Activated naive CD4-positive, alpha-beta T cell treated with anti-CD3 and anti-CD28 coated beads for 36 hours (primary cell): ENCODE results near the gene GRID1. TPM values are rescaled to one million over a fixed set of nuclear protein-coding genes. Genes with fewer than 3 reads are reported as not detected.

Experiments
- CTCF ChIA-PET: fragments of 350-600 bp; sonication (Branson Sonifier 250); formaldehyde crosslinking; loops from one replicate; lab custom pipeline; 2021; ENCODE audit warnings: antibody characterized with exemption; lab: Charles Lee
- DNase-seq: peaks from one replicate; pipeline ENCODE4 v3.0.0-alpha.2; 2020
- H3K27ac Mint-ChIP-seq: one replicate; pipeline ENCODE4 v1.8.0; 2021; ENCODE audit warnings: mild to moderate bottlenecking, mixed read lengths
- H3K27me3 Mint-ChIP-seq: one replicate; pipeline ENCODE4 v1.8.0; 2021; ENCODE audit warnings: low read depth, mixed read lengths
- H3K36me3 Mint-ChIP-seq: one replicate; pipeline ENCODE4 v1.8.0; 2021; ENCODE audit warnings: low read depth, mixed read lengths
- H3K4me1 Mint-ChIP-seq: one replicate; pipeline ENCODE4 v1.8.0; 2021; ENCODE audit warnings: low read depth, mixed read lengths
- H3K4me3 Mint-ChIP-seq: one replicate; pipeline ENCODE4 v1.8.0; 2021; ENCODE audit warnings: mild to moderate bottlenecking, moderate library complexity, mixed read lengths
- H3K9me3 Mint-ChIP-seq: one replicate; pipeline ENCODE4 v1.8.0; 2021; ENCODE audit warnings: mixed read lengths
- intact Hi-C: fragments of 100-400 bp; cut with micrococcal nuclease; formaldehyde crosslinking; loops from one replicate; pipeline ENCODE4 v1.15.1; 2023
- total RNA-seq, 2 experiments: library from RNA; stranded (reverse); gene quantifications; one replicate each; pipeline ENCODE4 v1.2.3, GENCODE V29; 2021

The GRID1 gene
- total RNA-seq, 2 experiments from 2014 or later: not detected

GRCh38 chr10:86163522-86164173 is 202.9 kb downstream of the GRID1 start:
- no peak for DNase-seq
- Mint-ChIP-seq H3K36me3 (no peaks in the 10 kb centered on the region), H3K4me3 (no peak overlapping the region), H3K27me3 (no peaks in the 10 kb centered on the region), H3K27ac (no peak overlapping the region), H3K4me1 (no peaks in the 10 kb centered on the region), H3K9me3 (no peaks in the 10 kb centered on the region)
- CTCF ChIA-PET: no interaction called here
- intact Hi-C loops: no loop called here

- Mint-ChIP-seq H3K9me3 (no peaks in the 10 kb centered on the region), H3K27me3 (no peaks in the 10 kb centered on the region), H3K4me1 (no peaks in the 10 kb centered on the region), H3K4me3 (no peak overlapping the region), H3K36me3 (no peaks in the 10 kb centered on the region), H3K27ac (no peak overlapping the region)
- DNase-seq: no peak
- intact Hi-C loops: no loop called here
- CTCF ChIA-PET: no interaction called here
Measured at GRCh38 chr10:86162696-86163400, 203.7 kb downstream of the GRID1 start.

GRCh38 chr10:86162036-86162435 is 204.6 kb downstream of the GRID1 start:
- H3K27me3 Mint-ChIP-seq: no peaks in the 10 kb centered on the region
- no peak overlapping the region for H3K4me3 Mint-ChIP-seq
- no peak overlapping the region for H3K27ac Mint-ChIP-seq
- intact Hi-C loops: no loop called here
- no peaks in the 10 kb centered on the region for H3K4me1 Mint-ChIP-seq
- H3K36me3 Mint-ChIP-seq: no peaks in the 10 kb centered on the region
- CTCF ChIA-PET: no interaction called here
- no peaks in the 10 kb centered on the region for H3K9me3 Mint-ChIP-seq
- DNase-seq: no peak

GRCh38 chr10:86160890-86161585 is 205.6 kb downstream of the GRID1 start:
- DNase-seq: no peak
- CTCF ChIA-PET: interaction anchor here (0.6 kb wide), 1 partner anchor 189 kb away, joined by 5 read pairs; no protein-coding TSS in a partner anchor
- H3K9me3 Mint-ChIP-seq: no peaks in the 10 kb centered on the region
- no peaks in the 10 kb centered on the region for H3K27me3 Mint-ChIP-seq
- no peaks in the 10 kb centered on the region for H3K36me3 Mint-ChIP-seq
- H3K27ac Mint-ChIP-seq: no peak overlapping the region
- H3K4me1 Mint-ChIP-seq: no peaks in the 10 kb centered on the region
- intact Hi-C loops: no loop called here
- H3K4me3 Mint-ChIP-seq: no peak overlapping the region

- CTCF ChIA-PET: no interaction called here
- DNase-seq: no peak
- Mint-ChIP-seq H3K36me3 (no peaks in the 10 kb centered on the region), H3K4me3 (no peak overlapping the region), H3K9me3 (no peaks in the 10 kb centered on the region), H3K27ac (no peak overlapping the region), H3K4me1 (no peaks in the 10 kb centered on the region), H3K27me3 (no peaks in the 10 kb centered on the region)
- intact Hi-C loops: loop anchor here (5.0 kb wide), 1 partner anchor 218 kb away; no protein-coding TSS in a partner anchor
Measured at GRCh38 chr10:86159797-86160196, 206.8 kb downstream of the GRID1 start.

- H3K36me3 Mint-ChIP-seq: no peaks in the 10 kb centered on the region
- H3K27me3 Mint-ChIP-seq: no peaks in the 10 kb centered on the region
- intact Hi-C loops: loop anchor here (5.0 kb wide), 1 partner anchor 222 kb away; no protein-coding TSS in a partner anchor
- no peaks in the 10 kb centered on the region for H3K9me3 Mint-ChIP-seq
- H3K4me1 Mint-ChIP-seq: no peaks in the 10 kb centered on the region
- DNase-seq: no peak
- no peak overlapping the region for H3K4me3 Mint-ChIP-seq
- no peak overlapping the region for H3K27ac Mint-ChIP-seq
- CTCF ChIA-PET: interaction anchor here (1.1 kb wide), 1 partner anchor 430 kb away, joined by 3 read pairs; no protein-coding TSS in a partner anchor
Measured at GRCh38 chr10:86155054-86155921, 211.3 kb downstream of the GRID1 start.

- Mint-ChIP-seq H3K4me3 (no peak overlapping the region), H3K36me3 (no peaks in the 10 kb centered on the region), H3K4me1 (no peaks in the 10 kb centered on the region), H3K27ac (no peak overlapping the region), H3K9me3 (no peaks in the 10 kb centered on the region), H3K27me3 (no peaks in the 10 kb centered on the region)
- intact Hi-C loops: no loop called here
- no peak for DNase-seq
- CTCF ChIA-PET: no interaction called here
Measured at GRCh38 chr10:86153751-86154150, 212.8 kb downstream of the GRID1 start.

GRCh38 chr10:86152911-86153310 is 213.7 kb downstream of the GRID1 start:
- Mint-ChIP-seq H3K36me3 (no peaks in the 10 kb centered on the region), H3K4me1 (no peaks in the 10 kb centered on the region), H3K27me3 (no peaks in the 10 kb centered on the region), H3K27ac (no peak overlapping the region), H3K4me3 (no peak overlapping the region), H3K9me3 (no peaks in the 10 kb centered on the region)
- intact Hi-C loops: no loop called here
- no peak for DNase-seq
- CTCF ChIA-PET: interaction anchor here (0.6 kb wide), 1 partner anchor 148 kb away, joined by 3 read pairs; no protein-coding TSS in a partner anchor

GRCh38 chr10:86152354-86152753 is 214.2 kb downstream of the GRID1 start:
- H3K9me3 Mint-ChIP-seq: no peaks in the 10 kb centered on the region
- H3K27ac Mint-ChIP-seq: no peak overlapping the region
- H3K36me3 Mint-ChIP-seq: no peaks in the 10 kb centered on the region
- DNase-seq: no peak
- intact Hi-C loops: no loop called here
- CTCF ChIA-PET: interaction anchor here (0.6 kb wide), 1 partner anchor 156 kb away, joined by 3 read pairs; no protein-coding TSS in a partner anchor
- no peaks in the 10 kb centered on the region for H3K27me3 Mint-ChIP-seq
- no peaks in the 10 kb centered on the region for H3K4me1 Mint-ChIP-seq
- H3K4me3 Mint-ChIP-seq: no peak overlapping the region

- H3K4me1 Mint-ChIP-seq: no peaks in the 10 kb centered on the region
- H3K27ac Mint-ChIP-seq: no peak overlapping the region
- H3K9me3 Mint-ChIP-seq: no peaks in the 10 kb centered on the region
- H3K36me3 Mint-ChIP-seq: no peaks in the 10 kb centered on the region
- CTCF ChIA-PET: no interaction called here
- H3K4me3 Mint-ChIP-seq: no peak overlapping the region
- intact Hi-C loops: no loop called here
- no peak for DNase-seq
- H3K27me3 Mint-ChIP-seq: no peaks in the 10 kb centered on the region
Measured at GRCh38 chr10:86151613-86152012, 215.0 kb downstream of the GRID1 start.

- Mint-ChIP-seq H3K27ac (no peak overlapping the region), H3K4me1 (no peaks in the 10 kb centered on the region), H3K27me3 (no peaks in the 10 kb centered on the region), H3K9me3 (no peaks in the 10 kb centered on the region), H3K36me3 (no peaks in the 10 kb centered on the region), H3K4me3 (no peak overlapping the region)
- CTCF ChIA-PET: no interaction called here
- DNase-seq: no peak
- intact Hi-C loops: no loop called here
Measured at GRCh38 chr10:86149257-86149656, 217.3 kb downstream of the GRID1 start.

- no peaks in the 10 kb centered on the region for H3K27me3 Mint-ChIP-seq
- no peak overlapping the region for H3K4me3 Mint-ChIP-seq
- no peaks in the 10 kb centered on the region for H3K36me3 Mint-ChIP-seq
- H3K27ac Mint-ChIP-seq: no peak overlapping the region
- H3K9me3 Mint-ChIP-seq: no peaks in the 10 kb centered on the region
- H3K4me1 Mint-ChIP-seq: no peaks in the 10 kb centered on the region
- no peak for DNase-seq
- intact Hi-C loops: no loop called here
- CTCF ChIA-PET: no interaction called here
Measured at GRCh38 chr10:86148117-86148516, 218.5 kb downstream of the GRID1 start.
